ENCODE data around the gene HCRTR1.

The HCRTR1 gene

DNA sequence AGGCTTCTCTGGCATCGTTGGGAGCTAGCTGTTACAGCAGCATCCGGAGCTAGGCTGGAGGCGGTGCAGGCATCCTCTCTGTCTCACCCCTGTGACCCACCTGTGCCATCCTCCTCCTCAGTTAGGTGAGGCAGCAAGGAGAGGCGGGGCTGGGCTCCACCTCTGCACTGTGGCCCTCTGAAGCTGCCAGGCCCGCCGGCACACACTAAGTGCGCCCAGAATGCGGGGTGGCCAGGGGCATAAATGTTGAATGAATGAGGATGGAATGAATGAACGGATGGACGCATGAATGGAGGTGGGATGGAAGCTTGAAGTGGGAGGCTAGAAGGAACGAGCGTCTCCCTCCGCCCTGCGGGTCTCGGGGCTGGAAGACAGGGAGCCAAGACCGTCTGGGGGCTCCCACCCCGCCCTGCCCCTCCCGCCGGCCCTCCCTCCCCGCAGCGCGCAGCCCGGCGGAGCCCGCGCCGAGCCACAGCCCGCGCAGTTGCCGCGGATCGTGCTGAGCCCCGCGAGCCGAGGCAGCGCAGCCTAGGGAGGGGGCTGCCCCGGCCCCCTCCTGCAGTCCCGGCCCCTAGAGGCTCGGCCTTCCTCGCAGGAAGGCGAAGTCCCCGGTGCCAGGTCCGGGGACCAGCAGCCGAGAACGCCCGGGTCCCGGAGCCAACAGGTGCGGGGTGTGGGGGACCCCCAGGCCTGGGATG, at the start of gene HCRTR1:
TSS of gene HCRTR1 (plus strand) at position 472 of the 698 bp plus-strand sequence. CDS start 1,504 bp downstream, outside the sequence.
- intact Hi-C loops (cut with DNase I) = no loop called here
- DNase-seq = peak in 1 of 42 donors; percentile 35

DNA sequence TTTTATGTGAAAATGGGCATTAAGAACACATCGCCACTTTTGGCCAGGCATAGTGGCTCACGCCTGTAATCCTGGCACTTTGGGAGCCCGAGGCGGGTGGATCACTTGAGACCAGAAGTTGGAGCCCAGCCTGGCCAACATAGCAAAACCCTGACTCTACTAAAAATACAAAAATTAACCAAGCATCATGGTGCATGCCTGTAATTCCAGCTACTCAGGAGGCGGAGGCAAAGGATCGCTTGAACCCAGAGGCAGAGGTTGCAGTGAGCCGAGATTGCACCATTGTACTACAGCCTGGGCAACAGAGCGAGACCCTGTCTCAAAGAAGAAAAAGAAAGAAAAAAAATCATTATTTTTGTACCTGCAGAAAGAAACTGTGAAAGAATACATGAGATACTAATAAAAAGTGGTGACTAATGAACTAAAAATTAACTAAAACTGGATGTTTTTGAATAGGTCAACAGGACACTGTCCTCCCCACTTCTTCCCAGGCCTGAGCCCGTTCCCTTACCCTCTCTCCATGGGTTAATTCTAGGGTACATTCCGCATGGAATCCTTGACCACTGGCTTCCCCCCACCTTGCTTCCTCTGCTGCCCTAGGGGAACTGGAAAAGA, 49.4 kb upstream of the HCRTR1 start:
- DNase-seq = peak in 1 of 42 donors; percentile 22
- intact Hi-C loops (cut with DNase I) = no loop called here

DNA sequence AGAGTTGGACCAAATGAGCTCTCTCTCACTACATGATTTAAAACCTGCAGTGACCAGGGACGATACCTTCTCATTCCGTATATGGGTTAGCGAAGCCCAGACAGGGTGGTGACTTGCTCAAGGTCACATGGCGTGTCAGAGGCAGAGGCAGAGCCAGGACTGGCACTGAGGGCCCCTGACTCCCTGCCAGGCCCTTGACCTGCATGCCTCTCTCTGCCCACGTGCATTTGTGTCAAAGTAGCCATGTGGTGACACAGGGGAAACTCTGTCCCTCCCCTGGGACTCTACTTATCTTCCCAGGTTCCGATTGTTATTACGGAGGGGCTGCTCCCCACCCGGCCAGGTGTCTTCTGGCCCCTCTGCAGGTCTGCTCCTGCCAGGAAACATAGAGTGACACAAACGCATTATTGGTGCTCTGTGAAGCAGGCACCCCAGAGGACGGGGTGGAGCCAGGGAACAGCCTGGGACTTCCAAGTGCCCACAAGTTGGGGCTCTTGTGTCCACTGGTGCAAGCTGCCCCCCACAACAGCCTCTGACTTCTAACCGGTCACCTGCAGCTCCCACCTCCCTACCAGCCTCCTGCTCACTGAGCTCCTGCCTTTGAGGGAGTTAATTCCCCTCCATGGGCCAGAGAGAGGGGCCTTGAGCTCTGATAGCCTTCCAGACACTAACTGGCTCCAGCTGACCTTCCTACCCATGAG, 48.4 kb upstream of the HCRTR1 start:
- intact Hi-C loops (cut with DNase I) = no loop called here
- DNase-seq = peak in 2 of 42 donors; percentile 16 to 39

DNA sequence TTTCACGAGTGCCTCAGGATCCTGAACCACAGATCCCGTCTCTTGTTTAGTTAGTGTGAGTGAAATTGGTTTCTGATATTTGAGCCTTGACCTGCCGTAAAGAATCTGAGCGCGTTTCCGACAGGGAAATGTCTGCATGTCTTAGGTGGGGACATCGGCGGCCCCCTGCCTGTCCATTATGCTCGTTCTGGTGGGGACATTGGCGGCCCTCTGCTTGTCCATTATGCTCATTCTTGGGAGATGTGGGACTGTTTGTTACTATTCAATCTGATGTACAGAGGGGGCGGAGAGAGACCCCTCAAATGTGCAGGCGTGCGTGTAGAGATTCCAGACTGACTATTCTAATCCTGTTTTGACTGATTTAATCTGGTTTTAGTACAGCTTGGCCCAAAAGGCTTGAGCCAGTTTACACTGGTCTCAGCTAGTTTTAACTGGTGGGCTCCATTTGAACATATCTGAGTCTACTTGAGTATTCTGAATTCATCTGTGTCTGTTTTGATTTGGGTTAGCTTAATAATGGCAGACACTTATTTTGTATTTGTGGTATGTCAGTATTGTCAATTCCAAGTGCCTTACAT, 47.8 kb upstream of the HCRTR1 start:
- DNase-seq = peak in 4 of 42 donors; percentile 1 to 35 (median 21)
- intact Hi-C loops (cut with DNase I) = no loop called here

DNA sequence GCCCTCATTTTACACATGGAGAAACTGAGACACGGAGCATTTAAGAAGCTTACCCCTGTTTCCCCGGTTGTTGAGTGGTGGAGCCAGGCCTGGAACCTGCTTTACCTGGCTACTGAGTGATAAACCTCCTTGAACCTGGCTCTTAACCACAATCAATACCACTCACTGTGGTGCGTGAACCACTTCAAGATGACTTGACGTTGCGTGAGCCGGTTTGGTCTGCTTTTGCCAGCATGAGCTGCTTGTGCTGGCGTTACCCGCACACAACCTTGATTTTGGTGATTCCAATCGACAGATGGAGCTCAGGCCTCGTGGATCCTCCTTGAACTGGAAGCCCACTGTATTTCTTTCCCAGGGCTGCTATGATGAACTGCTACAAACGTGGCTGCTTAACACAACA, 47.3 kb upstream of the HCRTR1 start:
- peak in 2 of 42 donors; percentile 20 for DNase-seq
- intact Hi-C loops (cut with DNase I) = no loop called here

DNA sequence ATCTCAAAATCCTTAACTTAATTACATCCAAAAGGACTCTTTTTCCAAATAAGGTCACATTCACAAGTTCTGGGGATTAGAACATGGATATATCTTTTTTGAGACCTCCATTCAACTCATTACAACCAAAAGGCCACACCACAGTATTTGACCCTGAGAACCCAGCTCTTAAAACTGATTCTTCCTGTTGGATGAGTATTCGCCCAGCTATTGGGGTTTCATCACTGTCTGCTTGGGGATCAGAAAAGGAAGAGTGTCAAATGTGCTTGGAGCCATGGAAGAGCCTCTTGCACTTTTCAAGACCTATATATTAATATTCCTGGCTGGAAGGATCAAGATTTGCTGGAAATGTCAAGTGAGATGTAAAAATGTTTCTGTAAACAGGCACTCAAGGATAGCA, 46.6 kb upstream of the HCRTR1 start:
- intact Hi-C loops (cut with DNase I) = no loop called here
- DNase-seq = no peak

DNA sequence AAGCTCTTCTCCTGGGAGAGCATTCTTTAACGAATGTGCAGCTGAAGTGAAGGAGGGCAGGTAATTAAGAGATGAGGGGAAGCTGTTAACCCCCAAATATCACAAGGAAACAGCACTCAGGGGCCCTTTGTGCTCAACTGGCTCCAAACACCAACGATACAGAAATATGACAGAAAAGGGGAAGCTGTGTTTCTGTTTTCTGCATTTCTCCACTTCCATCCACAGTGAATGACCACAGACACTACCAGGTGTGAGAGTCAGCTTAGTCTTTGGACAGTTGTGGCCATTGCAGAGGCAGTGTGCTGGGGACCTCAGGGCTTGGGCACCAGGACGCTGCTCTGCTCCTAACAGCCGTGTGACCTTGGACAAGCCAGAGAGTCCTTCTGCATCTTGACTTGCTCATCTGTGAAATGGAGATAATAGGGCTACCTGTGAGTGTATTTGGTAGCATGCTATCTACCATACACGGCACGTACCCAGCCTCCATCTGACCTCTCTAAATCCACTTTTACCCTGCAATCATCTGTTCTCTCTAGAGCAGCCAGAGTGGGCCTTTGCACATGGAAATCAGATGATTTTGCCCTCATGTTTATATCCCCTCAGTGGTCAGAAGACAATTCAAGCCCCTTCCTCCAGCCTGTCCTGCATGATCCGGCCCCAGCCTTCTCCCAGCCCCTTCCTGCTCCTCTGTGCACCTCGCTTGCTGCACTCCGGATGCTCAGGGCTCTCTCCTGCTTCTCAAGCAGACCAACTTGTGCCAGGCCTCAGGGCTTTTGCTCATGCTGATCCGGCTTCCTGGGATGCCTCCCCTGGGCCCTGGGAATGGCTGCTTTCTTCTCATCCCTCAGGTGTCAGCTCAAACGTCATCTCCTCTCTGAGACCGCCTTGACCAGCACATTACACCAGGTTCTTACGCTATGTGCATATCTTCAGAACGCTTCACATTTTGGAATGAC, 45.9 kb upstream of the HCRTR1 start:
- intact Hi-C loops (cut with DNase I) = no loop called here
- DNase-seq = peak in 6 of 42 donors; percentile 1 to 25 (median 15)

DNA sequence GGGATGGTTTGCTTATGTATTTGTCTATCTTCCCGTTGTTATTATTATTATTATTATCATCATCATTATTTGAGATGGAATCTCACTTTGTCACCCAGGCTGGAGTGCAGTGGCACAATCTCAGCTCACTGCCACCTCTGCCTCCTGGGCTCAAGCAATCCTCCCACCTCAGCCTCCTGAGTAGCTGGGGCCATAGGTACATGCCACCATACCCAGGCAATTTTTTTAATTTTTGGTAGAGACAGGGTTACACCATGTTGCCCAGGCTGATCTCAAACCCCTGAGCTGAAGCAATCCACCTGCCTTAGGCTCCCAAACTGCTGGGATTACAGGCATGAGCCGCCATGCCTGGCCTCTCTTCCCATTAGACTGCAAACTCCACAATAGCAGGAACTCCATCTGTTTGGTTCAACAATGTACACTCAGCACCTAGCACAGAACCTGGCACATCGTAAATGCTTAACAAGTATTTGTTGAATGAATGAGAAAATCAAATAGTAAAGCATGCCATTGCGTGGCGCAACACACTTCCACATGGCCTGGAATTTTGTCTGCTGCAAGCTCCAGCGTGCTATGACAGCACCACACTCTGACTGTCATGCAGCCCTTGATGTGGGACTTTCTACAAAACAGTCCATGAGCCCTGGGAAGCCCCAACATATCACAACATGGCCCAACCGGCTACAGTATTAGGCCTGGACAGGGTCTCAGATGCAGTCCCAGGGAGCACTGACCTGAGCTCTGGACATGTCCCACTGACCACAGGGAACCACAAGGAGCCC, 45.0 kb upstream of the HCRTR1 start:
- intact Hi-C loops (cut with DNase I) = no loop called here
- peak in 5 of 42 donors; percentile 3 to 30 (median 11) for DNase-seq

DNA sequence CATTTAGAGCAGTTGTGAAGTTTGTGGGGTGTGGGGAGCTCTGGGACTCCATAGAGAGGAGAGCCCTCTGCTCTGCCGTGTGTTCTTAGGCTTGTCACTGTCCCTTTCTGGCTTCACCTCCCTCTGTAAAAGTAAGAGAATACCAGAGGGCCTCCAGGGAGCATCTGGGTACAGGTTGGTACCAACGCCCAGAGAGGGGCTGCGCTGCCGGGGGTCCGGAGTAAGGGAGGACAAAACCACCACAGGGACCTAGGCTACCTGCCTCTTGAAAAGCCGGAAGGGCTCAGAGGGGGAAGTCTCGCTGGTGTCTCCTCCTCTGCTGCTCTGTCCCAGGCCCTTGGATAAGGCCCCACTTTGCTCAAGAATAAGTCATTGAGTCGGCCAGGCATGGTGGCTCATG, 44.2 kb upstream of the HCRTR1 start:
- DNase-seq = peak in 3 of 42 donors; percentile 13 to 35 (median 16)
- intact Hi-C loops (cut with DNase I) = no loop called here

DNA sequence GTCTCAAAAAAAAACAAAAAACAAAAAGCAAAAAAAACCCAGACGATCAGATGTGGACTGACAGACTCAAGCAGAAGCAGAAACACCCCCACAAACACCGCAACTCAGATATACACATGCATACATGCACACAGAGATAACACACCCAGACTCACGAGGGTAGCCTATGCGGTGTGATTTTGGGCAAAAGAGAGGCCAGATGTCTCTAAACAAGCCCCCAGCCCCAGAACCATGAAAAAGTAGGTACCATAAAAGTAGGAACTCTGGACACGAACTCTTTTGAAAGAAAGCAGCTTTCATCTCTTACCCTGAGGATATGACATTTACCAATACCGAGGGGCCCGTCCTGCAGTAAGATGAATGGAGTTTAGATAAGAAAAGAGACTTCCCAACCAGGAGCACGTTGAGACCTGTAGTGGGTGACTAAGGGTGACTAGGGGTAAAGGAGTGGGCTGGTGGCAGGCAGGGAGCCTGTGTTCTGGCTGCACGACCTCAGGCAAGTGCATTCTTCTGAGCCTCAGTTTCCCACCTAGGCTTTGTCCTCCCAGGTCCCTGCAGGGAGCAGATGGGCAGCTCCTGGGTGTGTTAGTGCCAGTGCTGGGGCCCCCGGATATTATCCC, 42.6 kb upstream of the HCRTR1 start:
- intact Hi-C loops (cut with DNase I) = no loop called here
- peak in 3 of 42 donors; percentile 2 to 27 (median 8) for DNase-seq

DNA sequence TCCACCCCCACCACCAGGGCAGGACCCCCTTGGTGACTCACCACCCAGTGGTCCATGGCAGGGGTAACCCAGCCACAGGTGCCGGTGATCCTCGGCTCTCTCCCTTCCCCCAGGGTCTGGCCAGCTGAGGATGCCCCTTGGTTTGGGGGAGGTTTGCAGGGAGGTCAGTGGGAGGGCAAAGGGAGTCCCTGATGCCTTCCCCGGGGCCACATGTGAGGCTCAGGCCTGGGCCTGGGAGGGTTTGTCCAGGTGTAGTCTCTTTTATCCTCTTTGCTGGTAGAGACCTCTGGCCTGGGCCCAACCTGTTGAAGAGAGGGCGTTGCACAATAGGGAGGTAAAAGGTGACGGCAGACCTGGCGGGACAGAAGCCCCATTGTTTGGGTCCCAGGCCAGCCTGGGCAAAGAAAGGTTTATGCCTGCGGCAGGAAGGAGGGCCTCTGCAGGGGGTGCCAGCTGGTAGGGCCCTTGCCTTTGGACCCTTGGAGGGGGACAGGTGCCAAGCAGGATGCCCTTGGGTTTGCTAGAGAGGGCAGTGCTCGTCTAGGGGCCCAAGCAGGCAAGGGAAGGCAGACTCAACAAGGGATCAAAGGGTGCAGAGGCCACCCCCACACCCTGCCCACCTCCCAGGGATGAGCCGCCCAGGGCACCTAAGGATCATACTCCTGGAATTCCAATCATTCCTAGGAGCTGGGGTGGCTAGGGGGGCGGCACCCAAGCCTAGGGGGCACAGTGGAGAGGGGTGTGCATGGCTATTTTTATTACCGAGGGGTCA, 41.9 kb upstream of the HCRTR1 start:
- DNase-seq = peak in 6 of 42 donors; percentile 3 to 35 (median 22)
- intact Hi-C loops (cut with DNase I) = no loop called here

DNA sequence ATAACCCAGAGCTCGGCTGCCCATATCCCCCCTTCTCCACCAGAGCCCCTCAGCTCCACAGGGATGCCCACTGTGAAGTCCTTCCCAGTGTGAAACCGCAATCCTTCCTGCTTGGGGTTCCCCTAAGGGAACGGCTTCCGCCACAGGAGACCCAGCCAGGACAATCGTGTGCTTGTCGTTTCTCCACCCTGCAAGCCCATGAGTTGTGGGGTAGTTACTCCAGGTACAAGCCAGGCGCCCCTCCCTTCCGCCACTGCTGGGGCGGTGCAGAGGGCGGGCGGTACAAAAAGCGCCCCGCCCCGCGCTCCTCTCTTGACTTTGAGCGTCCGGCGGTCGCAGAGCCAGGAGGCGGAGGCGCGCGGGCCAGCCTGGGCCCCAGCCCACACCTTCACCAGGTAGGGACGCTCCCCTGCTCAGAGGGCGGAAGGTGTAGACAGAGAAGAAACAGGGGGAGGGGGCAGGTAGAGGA, 41.3 kb upstream of the HCRTR1 start, which contains the start of gene TINAGL1:
TSS of gene TINAGL1 (plus strand) at position 315 of the 469 bp plus-strand sequence. CDS start 634 bp downstream, outside the sequence.
- intact Hi-C loops (cut with DNase I) = no loop called here
- peak in 4 of 42 donors; percentile 9 to 41 (median 24) for DNase-seq

DNA sequence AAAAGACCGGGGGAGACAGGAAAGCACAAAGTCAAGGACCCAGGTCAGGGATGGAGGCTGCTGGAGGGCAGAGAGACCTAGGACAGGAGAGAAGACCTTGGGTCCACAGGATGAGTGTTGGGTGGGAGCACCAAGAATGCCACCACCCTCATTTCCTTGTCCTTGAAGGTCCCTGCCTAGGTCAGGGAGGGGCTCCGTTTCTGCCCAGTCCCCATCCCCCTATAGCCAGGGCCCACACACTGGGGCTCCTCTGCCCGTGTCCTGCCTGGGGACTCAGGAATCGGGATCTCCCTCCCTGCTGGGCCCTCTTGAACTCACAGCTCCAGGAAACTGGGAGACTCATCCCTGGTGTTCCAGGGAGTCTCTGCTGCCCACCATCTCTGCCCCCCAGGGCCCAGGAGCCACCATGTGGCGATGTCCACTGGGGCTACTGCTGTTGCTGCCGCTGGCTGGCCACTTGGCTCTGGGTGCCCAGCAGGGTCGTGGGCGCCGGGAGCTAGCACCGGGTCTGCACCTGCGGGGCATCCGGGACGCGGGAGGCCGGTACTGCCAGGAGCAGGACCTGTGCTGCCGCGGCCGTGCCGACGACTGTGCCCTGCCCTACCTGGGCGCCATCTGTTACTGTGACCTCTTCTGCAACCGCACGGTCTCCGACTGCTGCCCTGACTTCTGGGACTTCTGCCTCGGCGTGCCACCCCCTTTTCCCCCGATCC, 40.6 kb upstream of the HCRTR1 start:
- intact Hi-C loops (cut with DNase I) = no loop called here
- peak in 4 of 42 donors; percentile 15 to 40 (median 28) for DNase-seq

DNA sequence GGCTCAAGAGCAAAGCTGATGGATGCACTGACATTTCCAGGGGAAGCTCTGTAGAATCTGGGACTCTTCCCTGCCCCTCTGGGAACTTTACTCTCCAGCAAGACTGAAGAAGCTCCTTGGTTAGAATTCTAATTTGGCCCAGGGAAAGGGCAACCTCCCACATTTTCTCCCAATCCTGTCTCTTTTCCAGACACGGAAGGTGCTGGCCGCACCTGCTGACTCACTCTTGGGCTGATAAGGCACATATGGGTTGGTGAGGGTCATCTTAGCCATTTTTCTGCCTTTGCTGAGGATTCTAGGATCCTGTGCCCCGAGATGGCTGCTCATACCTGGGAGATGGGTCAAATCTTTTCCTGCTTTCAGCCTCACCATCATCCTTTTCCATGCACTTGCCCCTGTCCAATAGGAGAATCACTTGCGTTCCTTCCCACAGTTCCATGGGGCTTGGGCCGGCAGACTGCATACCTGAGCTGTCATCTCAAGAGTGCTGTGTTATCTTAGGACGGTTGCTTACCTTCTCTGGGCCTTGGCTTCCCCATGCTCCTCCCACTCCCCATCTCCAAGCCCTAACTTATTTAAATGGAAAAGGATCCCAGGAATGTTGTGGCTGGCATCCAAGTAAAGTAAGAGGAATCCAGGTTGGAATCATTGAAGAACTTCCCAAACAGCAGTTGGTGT, 39.8 kb upstream of the HCRTR1 start:
- DNase-seq = peak in 1 of 42 donors; percentile 6
- intact Hi-C loops (cut with DNase I) = no loop called here

DNA sequence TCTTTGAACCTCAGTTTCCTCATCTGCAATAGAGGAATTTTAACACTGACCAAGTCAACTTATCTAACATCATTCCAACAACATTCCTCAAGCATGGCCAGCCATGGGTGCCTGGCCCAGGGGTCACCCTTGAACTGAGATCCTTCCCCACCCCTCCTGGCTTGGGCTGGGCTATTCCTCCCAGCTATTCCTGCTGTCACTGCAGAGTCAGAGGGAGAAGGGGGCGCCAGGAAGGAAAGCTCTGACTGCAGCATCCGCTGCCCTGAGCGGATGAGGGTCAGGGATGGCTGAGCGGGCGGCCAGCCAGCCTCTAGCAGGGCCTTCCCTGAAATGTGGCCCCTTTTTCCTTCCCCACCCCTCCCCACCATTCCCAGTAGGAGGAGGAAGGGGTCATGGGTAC, 38.1 kb upstream of the HCRTR1 start:
- intact Hi-C loops (cut with DNase I) = no loop called here

More for the DNA sequence above, 38.1 kb upstream of the HCRTR1 start:
- peak in 4 of 42 donors; percentile 10 to 22 (median 16) for DNase-seq

All from head of caudate nucleus (tissue), 42 donors.